Measurements from ENCODE around the gene APCDD1L.

DNA sequence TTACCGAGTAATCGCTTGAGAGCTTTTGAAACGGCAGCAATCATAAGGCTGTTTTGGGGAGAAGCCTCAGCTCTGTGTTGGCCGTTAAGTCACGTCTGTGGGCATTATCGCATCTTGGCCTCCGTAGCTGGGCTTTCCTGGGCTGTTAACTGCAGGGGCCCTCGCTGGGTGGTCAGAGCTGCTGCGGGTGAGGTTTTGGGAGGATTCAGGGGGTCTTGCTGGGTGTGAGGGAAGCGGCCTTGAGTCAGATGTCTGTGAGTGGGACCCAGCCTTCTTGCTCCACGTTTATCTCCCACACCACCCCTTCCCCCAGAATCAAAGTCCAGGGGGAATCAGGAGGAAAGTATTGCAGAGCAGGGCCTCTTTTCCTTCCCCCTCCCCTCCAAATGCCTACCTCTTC lies 3.2 kb upstream of the APCDD1L start:
- TF ChIP-seq, protein P1, sequence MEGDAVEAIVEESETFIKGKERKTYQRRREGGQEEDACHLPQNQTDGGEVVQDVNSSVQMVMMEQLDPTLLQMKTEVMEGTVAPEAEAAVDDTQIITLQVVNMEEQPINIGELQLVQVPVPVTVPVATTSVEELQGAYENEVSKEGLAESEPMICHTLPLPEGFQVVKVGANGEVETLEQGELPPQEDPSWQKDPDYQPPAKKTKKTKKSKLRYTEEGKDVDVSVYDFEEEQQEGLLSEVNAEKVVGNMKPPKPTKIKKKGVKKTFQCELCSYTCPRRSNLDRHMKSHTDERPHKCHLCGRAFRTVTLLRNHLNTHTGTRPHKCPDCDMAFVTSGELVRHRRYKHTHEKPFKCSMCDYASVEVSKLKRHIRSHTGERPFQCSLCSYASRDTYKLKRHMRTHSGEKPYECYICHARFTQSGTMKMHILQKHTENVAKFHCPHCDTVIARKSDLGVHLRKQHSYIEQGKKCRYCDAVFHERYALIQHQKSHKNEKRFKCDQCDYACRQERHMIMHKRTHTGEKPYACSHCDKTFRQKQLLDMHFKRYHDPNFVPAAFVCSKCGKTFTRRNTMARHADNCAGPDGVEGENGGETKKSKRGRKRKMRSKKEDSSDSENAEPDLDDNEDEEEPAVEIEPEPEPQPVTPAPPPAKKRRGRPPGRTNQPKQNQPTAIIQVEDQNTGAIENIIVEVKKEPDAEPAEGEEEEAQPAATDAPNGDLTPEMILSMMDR (IDR thresholded peaks at IDR 0.05), result no peak
- TF ChIP-seq POLR2A (IDR thresholded peaks at IDR 0.05), result no peak

Data from esophagus squamous epithelium (tissue), 4 donors.